ENCODE data around the gene WDR59.

- no peak for TF ChIP-seq POLR2A (IDR thresholded peaks at IDR 0.05; ENCODE audit: low read length)
- TF ChIP-seq GATA1 (IDR thresholded peaks at IDR 0.05; ENCODE audit: low read depth, low read length), result no peak
Observed at GRCh38 chr16:74949309-74949708, 35.6 kb downstream of the WDR59 start.
